Subcutaneous abdominal adipose tissue (tissue), 5 donors: ENCODE measurements around the gene MTHFD1.

Source experiments
- H3K27ac ChIP-seq: one replicate; pipeline ENCODE4 v1.7.0; 2013; ENCODE audit warnings: low read depth, mild to moderate bottlenecking, inconsistent platforms, low read length, moderate library complexity
- H3K27me3 ChIP-seq, 5 donors: one replicate each; pipeline ENCODE4 v1.7.0; 2013; ENCODE audit warnings: low read length in 5 of 5, inconsistent platforms in 1 of 5; ENCODE audit not compliant: control insufficient read depth in 5 of 5, insufficient read depth in 4 of 5
- H3K36me3 ChIP-seq, 5 donors: one replicate each; pipeline ENCODE4 v1.7.0; 2013; ENCODE audit warnings: low read length in 5 of 5; ENCODE audit not compliant: control insufficient read depth in 5 of 5, insufficient read depth in 5 of 5
- H3K4me1 ChIP-seq, 5 donors: one replicate each; pipeline ENCODE4 v1.7.0; 2013; ENCODE audit warnings: low read length in 5 of 5, mild to moderate bottlenecking in 3 of 5, moderate library complexity in 1 of 5; ENCODE audit not compliant: control insufficient read depth in 5 of 5, insufficient read depth in 5 of 5
- H3K4me3 ChIP-seq, 5 donors: one replicate each; pipeline ENCODE4 v1.7.0; 2013; ENCODE audit warnings: low read length in 5 of 5, low read depth in 1 of 5
- H3K9ac ChIP-seq, 5 donors: one replicate each; pipeline ENCODE4 v1.7.0; 2013; ENCODE audit warnings: low read length in 5 of 5, mild to moderate bottlenecking in 4 of 5, moderate library complexity in 3 of 5
- H3K9me3 ChIP-seq, 5 donors: one replicate each; pipeline ENCODE4 v1.7.0; 2013; ENCODE audit warnings: low read length in 5 of 5; ENCODE audit not compliant: control insufficient read depth in 5 of 5
- donor health status: healthy.
- donor health status: healthy.
- donor health status: healthy.
- donor health status: healthy.
- donor health status: healthy.

MTHFD1 gene

GRCh38 chr14:64476438-64476837, 88.3 kb downstream of the MTHFD1 start:
- Histone ChIP-seq H3K27me3 (no peaks in the 10 kb centered on the region), H3K27ac (no peak overlapping the region), H3K36me3 (peaks cover 0 to 13% (median 0%) of the 10 kb centered on the region in 5 donors), H3K9me3 (no peaks in the 10 kb centered on the region), H3K4me1 (no peaks in the 10 kb centered on the region), H3K9ac (no peak overlapping the region), H3K4me3 (no peak overlapping the region)

- Histone ChIP-seq H3K36me3 (peaks cover 0 to 13% (median 0%) of the 10 kb centered on the region in 5 donors), H3K27me3 (no peaks in the 10 kb centered on the region), H3K9ac (no peak overlapping the region), H3K27ac (no peak overlapping the region), H3K4me1 (no peaks in the 10 kb centered on the region), H3K4me3 (no peak overlapping the region), H3K9me3 (no peaks in the 10 kb centered on the region)
Measured at GRCh38 chr14:64478634-64479250, 90.6 kb downstream of the MTHFD1 start.

- Histone ChIP-seq H3K9me3 (no peaks in the 10 kb centered on the region), H3K36me3 (peaks cover 16 to 43% (median 24%) of the 10 kb centered on the region in 5 donors), H3K27ac (no peak overlapping the region), H3K4me1 (no peaks in the 10 kb centered on the region), H3K4me3 (no peak overlapping the region), H3K9ac (no peak overlapping the region), H3K27me3 (no peaks in the 10 kb centered on the region)
Measured at GRCh38 chr14:64488590-64489099, 100.5 kb downstream of the MTHFD1 start.

DNA sequence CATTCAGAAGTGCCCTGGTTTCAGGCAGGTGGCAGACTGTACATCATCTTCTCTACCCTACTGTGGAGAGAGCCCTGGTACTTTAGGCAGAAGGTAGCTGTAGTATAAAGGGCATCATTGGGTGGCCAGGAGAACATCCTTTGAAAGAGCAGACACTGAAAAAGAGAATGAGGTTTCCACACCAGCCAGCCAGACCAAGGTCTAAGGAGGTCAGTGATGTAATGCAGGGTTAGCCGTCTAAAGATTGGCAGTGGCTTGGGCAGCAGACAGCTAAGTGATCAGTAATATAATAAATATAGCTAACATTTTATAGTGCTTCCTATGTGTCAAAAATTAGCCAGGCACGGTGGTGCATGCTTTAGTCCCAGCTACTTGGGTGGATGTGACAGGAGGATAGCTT, 103.5 kb downstream of the MTHFD1 start:
- no peaks in the 10 kb centered on the region for H3K4me1 ChIP-seq
- H3K9ac ChIP-seq: no peak overlapping the region
- H3K27me3 ChIP-seq: no peaks in the 10 kb centered on the region
- peaks cover 16 to 38% (median 26%) of the 10 kb centered on the region in 5 donors for H3K36me3 ChIP-seq
- no peak overlapping the region for H3K27ac ChIP-seq
- no peak overlapping the region for H3K4me3 ChIP-seq
- H3K9me3 ChIP-seq: no peaks in the 10 kb centered on the region

DNA sequence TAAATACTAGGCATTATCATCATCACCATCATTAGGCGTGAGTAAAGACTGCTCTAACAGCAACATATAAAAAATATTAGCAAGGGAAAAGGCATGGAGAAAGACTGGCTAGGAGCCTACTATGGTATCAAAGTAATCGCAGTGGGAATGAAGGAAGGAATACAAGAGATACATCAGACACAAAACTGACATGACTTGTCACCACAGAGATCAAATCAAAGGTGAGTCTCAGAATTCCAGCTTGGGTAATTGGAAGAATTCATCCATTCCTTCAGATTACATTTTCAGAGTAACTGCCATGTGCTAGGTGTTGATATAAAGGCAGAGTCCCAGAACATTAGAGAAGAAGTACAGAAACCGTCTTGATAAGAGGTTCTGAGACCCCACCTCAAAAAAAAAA, 105.3 kb downstream of the MTHFD1 start:
- Histone ChIP-seq H3K4me3 (no peak overlapping the region), H3K9me3 (no peaks in the 10 kb centered on the region), H3K4me1 (no peaks in the 10 kb centered on the region), H3K36me3 (peaks cover 3 to 23% (median 10%) of the 10 kb centered on the region in 5 donors), H3K27me3 (no peaks in the 10 kb centered on the region), H3K9ac (no peak overlapping the region), H3K27ac (no peak overlapping the region)

DNA sequence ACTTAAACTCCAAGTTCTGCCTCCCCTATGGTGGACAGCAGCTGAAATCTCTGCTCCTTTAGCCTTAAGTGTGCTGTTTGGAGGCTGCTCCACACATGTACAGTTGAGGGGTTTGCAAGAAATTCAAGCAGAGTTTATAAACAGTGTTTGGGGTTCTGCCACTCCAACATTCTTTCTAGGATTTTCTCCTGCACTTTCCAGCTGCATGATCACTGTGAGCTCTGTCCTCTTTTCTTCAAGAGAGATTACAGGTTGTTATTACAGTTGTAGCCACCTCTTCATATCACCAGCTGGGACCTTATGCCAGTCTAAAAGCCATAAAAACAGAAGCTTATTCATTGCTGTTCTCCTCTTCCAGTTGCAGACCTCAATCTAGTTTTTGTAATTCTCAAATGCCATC, 107.1 kb downstream of the MTHFD1 start:
- Histone ChIP-seq H3K4me3 (no peak overlapping the region), H3K9ac (no peak overlapping the region), H3K27me3 (no peaks in the 10 kb centered on the region), H3K36me3 (peaks cover 3 to 12% (median 5%) of the 10 kb centered on the region in 5 donors), H3K9me3 (no peaks in the 10 kb centered on the region), H3K27ac (no peak overlapping the region), H3K4me1 (no peaks in the 10 kb centered on the region)

DNA sequence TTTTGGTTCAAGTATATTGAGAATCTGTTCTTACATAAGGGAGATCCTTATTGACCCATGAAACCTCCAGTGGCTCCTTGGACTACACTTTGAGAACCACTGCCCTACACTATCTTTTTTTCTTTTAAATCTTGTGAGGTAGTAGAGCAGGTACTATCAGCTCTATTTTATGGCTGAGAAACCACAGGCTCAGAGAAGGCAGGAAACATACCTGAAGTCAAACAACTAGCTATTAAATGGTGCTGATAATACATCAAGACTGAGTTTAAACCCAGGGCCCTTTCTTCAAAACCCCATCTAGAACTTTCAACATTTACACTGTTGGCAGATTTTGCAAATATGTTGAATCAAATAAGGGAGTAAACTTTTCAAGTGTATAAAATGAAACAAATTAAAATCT, 108.6 kb downstream of the MTHFD1 start:
- H3K27me3 ChIP-seq: no peaks in the 10 kb centered on the region
- no peaks in the 10 kb centered on the region for H3K9me3 ChIP-seq
- no peak overlapping the region for H3K9ac ChIP-seq
- H3K4me3 ChIP-seq: no peak overlapping the region
- H3K36me3 ChIP-seq: peaks cover 0 to 11% (median 5%) of the 10 kb centered on the region in 5 donors
- H3K4me1 ChIP-seq: peaks cover 0 to 9% (median 9%) of the 10 kb centered on the region in 5 donors
- no peak overlapping the region for H3K27ac ChIP-seq

DNA sequence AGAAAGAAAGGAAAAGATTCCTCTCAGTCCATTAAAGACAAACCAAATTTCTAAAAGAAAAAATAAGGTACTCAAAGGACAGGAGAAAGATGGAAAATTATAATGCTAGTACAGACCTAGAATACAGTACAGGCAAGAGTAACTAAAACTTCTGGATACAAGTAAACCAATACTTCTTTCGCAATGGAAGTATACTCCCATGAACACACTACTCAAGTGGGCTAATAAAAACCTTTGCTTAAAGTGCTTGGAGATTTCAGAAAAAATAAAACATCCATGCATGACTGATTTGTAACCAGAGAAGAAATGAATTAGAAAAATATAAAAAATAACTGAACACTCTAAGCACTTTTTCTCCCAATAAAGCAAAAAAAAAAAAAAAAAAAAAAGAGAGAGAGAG, 111.9 kb downstream of the MTHFD1 start:
- peaks cover 4 to 31% (median 23%) of the 10 kb centered on the region in 5 donors for H3K4me1 ChIP-seq
- no peak overlapping the region for H3K4me3 ChIP-seq
- peak overlapping the region in 1 of 5 donors; percentile 46 for H3K9ac ChIP-seq
- H3K27me3 ChIP-seq: no peaks in the 10 kb centered on the region
- no peak overlapping the region for H3K27ac ChIP-seq
- H3K9me3 ChIP-seq: no peaks in the 10 kb centered on the region
- peaks cover 0 to 3% (median 3%) of the 10 kb centered on the region in 5 donors for H3K36me3 ChIP-seq

GRCh38 chr14:64501411-64502171, 113.4 kb downstream of the MTHFD1 start:
- peak overlapping the region; percentile 99 for H3K27ac ChIP-seq
- H3K9me3 ChIP-seq: no peaks in the 10 kb centered on the region
- peak overlapping the region in 4 of 5 donors; percentile 29 to 96 (median 75) for H3K9ac ChIP-seq
- H3K36me3 ChIP-seq: peaks cover 0 to 3% (median 0%) of the 10 kb centered on the region in 5 donors
- peaks cover 7 to 45% (median 36%) of the 10 kb centered on the region in 5 donors for H3K4me1 ChIP-seq
- no peaks in the 10 kb centered on the region for H3K27me3 ChIP-seq
- peak overlapping the region; percentile 0 to 94 (median 78) for H3K4me3 ChIP-seq

DNA sequence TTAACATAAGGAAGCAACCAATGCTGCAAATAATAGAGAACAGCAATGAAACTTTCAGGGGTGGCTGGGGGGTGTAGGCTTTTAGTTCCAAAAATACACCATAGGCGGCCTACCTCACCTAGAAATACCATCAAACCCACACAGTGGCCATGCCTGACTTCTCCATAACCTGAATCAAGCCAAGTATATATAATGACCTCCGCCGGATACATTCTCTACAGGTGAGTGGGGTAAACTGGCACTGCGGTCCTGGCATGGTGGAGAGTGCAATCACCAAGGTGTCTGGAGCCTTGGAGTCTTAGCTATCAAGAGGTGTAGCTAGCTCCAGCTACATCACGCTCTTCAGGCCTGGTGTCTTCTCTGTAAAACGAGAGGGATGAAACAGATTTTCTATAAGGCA, 114.3 kb downstream of the MTHFD1 start:
- Histone ChIP-seq H3K4me3 (peak overlapping the region; percentile 78 to 94 (median 91)), H3K4me1 (peaks cover 7 to 53% (median 43%) of the 10 kb centered on the region in 5 donors), H3K27me3 (no peaks in the 10 kb centered on the region), H3K27ac (peak overlapping the region; percentile 99), H3K9me3 (no peaks in the 10 kb centered on the region), H3K36me3 (peaks cover 0 to 3% (median 0%) of the 10 kb centered on the region in 5 donors), H3K9ac (peak overlapping the region; percentile 60 to 97 (median 94))
